K562 (cell line): Measurements from ENCODE around the gene SRPK2.

Source experiments
- ELF1 ChIP-seq: fragments of 200-800 bp; sonication (Bioruptor generic); IDR thresholded peaks from 2 replicates; pipeline ENCODE4 v1.6.1; 2016; ENCODE audit warnings: missing genetic modification characterization, missing compliant biosample characterization
- FOXJ3 ChIP-seq: sonication (generic); formaldehyde crosslinking; IDR thresholded peaks from 2 replicates; pipeline ENCODE4 v1.4.0; 2020; ENCODE audit warnings: mild to moderate bottlenecking, missing genetic modification reagents
- JUND ChIP-seq, 2 experiments: IDR thresholded peaks; 2 replicates in 1 of 2; 3 replicates in 1 of 2; pipeline ENCODE4 v1.6.1; 2011; ENCODE audit warnings: borderline replicate concordance in 2 of 2, low read depth in 2 of 2, low read length in 2 of 2, improper control_type of control experiment in 1 of 2, missing biosample characterization in 1 of 2, missing genetic modification characterization in 1 of 2, missing genetic modification reagents in 1 of 2
- NONO ChIP-seq, 2 experiments: fragments of 200-400 bp in 1 of 2; fragments of 450-650 bp in 1 of 2; formaldehyde crosslinking in 1 of 2; IDR thresholded peaks; 2 replicates each; pipeline ENCODE4 v1.6.1; 2017; ENCODE audit warnings: low read depth in 2 of 2, mild to moderate bottlenecking in 2 of 2, moderate library complexity in 2 of 2, low read length in 1 of 2
- POLR2A ChIP-seq: fragments of 450-650 bp; conservative IDR thresholded peaks from 2 replicates; pipeline ENCODE4 v1.6.1; 2016
- RAD21 ChIP-seq, 2 experiments: fragments of 250-450 bp in 1 of 2; fragments of 450-650 bp in 1 of 2; sonication (Bioruptor Pico) in 1 of 2; formaldehyde crosslinking in 1 of 2; IDR thresholded peaks in 1 of 2; conservative IDR thresholded peaks in 1 of 2; 2 replicates each; pipeline versions ENCODE4 v1.4.0 to v1.8.0; 2020 to 2022; ENCODE audit warnings: mild to moderate bottlenecking in 2 of 2, moderate library complexity in 1 of 2
- YBX1 ChIP-seq: fragments of 450-650 bp; IDR thresholded peaks from 2 replicates; pipeline ENCODE4 v1.7.1; 2016; ENCODE audit warnings: mild to moderate bottlenecking
- ZC3H8 ChIP-seq: fragments of 450-650 bp; IDR thresholded peaks from 2 replicates; pipeline ENCODE4 v1.6.1; 2017
- ZKSCAN1 ChIP-seq: fragments of 150-350 bp; IDR thresholded peaks from 2 replicates; pipeline ENCODE4 v1.6.1; 2016; ENCODE audit warnings: low read depth, low read length
- ZNF232 ChIP-seq: sonication (generic); formaldehyde crosslinking; IDR thresholded peaks from 2 replicates; pipeline ENCODE4 v1.8.0; 2022; ENCODE audit warnings: mild to moderate bottlenecking, missing genetic modification reagents
- ZNF354B ChIP-seq: fragments of 250-450 bp; sonication (Bioruptor Pico); IDR thresholded peaks from 2 replicates; pipeline ENCODE4 v1.4.0; 2020
- ZSCAN29 ChIP-seq: fragments of 450-650 bp; IDR thresholded peaks from 2 replicates; pipeline ENCODE4 v1.6.1; 2017
- TF ChIP-seq, protein P1 (sequence below): sonication (generic); formaldehyde crosslinking; IDR thresholded peaks from 2 replicates; pipeline ENCODE4 v1.8.0; 2022; ENCODE audit warnings: missing genetic modification reagents, mild to moderate bottlenecking, borderline replicate concordance
- TF ChIP-seq, protein P2 (sequence below): sonication (generic); formaldehyde crosslinking; IDR thresholded peaks from 2 replicates; pipeline ENCODE4 v1.8.0; 2022; ENCODE audit warnings: mild to moderate bottlenecking, missing genetic modification reagents

GRCh38 chr7:105215182-105215581 is 173.5 kb downstream of the SRPK2 start:
- TF ChIP-seq, protein P1, sequence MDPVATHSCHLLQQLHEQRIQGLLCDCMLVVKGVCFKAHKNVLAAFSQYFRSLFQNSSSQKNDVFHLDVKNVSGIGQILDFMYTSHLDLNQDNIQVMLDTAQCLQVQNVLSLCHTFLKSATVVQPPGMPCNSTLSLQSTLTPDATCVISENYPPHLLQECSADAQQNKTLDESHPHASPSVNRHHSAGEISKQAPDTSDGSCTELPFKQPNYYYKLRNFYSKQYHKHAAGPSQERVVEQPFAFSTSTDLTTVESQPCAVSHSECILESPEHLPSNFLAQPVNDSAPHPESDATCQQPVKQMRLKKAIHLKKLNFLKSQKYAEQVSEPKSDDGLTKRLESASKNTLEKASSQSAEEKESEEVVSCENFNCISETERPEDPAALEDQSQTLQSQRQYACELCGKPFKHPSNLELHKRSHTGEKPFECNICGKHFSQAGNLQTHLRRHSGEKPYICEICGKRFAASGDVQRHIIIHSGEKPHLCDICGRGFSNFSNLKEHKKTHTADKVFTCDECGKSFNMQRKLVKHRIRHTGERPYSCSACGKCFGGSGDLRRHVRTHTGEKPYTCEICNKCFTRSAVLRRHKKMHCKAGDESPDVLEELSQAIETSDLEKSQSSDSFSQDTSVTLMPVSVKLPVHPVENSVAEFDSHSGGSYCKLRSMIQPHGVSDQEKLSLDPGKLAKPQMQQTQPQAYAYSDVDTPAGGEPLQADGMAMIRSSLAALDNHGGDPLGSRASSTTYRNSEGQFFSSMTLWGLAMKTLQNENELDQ (CRISPR knock-in tag) = no peak
- TF ChIP-seq, protein P2, sequence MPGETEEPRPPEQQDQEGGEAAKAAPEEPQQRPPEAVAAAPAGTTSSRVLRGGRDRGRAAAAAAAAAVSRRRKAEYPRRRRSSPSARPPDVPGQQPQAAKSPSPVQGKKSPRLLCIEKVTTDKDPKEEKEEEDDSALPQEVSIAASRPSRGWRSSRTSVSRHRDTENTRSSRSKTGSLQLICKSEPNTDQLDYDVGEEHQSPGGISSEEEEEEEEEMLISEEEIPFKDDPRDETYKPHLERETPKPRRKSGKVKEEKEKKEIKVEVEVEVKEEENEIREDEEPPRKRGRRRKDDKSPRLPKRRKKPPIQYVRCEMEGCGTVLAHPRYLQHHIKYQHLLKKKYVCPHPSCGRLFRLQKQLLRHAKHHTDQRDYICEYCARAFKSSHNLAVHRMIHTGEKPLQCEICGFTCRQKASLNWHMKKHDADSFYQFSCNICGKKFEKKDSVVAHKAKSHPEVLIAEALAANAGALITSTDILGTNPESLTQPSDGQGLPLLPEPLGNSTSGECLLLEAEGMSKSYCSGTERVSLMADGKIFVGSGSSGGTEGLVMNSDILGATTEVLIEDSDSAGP (CRISPR knock-in tag) = no peak
- TF ChIP-seq FOXJ3 (CRISPR knock-in tag) (no peak), ZNF232 (CRISPR knock-in tag) (no peak), NONO (IDR thresholded peaks at IDR 0.05; ENCODE audit: low read depth in 2 of 2, low read length in 1 of 2) (no peak), JUND (IDR thresholded peaks at IDR 0.05; ENCODE audit: borderline replicate concordance, low read depth, low read length) (no peak), JUND (tag; IDR thresholded peaks at IDR 0.05; ENCODE audit: borderline replicate concordance, low read depth, low read length) (no peak), ZKSCAN1 (no peak), ZNF354B (CRISPR knock-in tag) (no peak), RAD21 (CRISPR knock-in tag; conservative IDR thresholded peaks at IDR 0.05 in 1 of 2, IDR thresholded peaks at IDR 0.05 in 1 of 2) (no peak), ZC3H8 (no peak), POLR2A (no peak), ZSCAN29 (no peak), YBX1 (no peak), ELF1 (tag) (no peak)
